ENCODE data around the gene TRAPPC2L.

Gene TRAPPC2L

GRCh38 chr16:88876942-88877526 is 20.1 kb downstream of the TRAPPC2L start:
- no peak for TF ChIP-seq ZFX (IDR thresholded peaks at IDR 0.05)
- no peak for TF ChIP-seq CTCF (conservative IDR thresholded peaks at IDR 0.05)
- no peak overlapping the region for H3K27ac ChIP-seq

GRCh38 chr16:88877564-88878289 is 20.8 kb downstream of the TRAPPC2L start:
- TF ChIP-seq ZFX (IDR thresholded peaks at IDR 0.05), result no peak
- TF ChIP-seq CTCF (conservative IDR thresholded peaks at IDR 0.05), result no peak
- no peak overlapping the region for H3K27ac ChIP-seq

- TF ChIP-seq ZFX (IDR thresholded peaks at IDR 0.05), result no peak
- no peak for TF ChIP-seq CTCF (conservative IDR thresholded peaks at IDR 0.05)
- no peak overlapping the region for H3K27ac ChIP-seq
Measured at GRCh38 chr16:88878356-88878755, 21.4 kb downstream of the TRAPPC2L start.

- TF ChIP-seq ZFX (IDR thresholded peaks at IDR 0.05) (no peak), CTCF (conservative IDR thresholded peaks at IDR 0.05) (no peak)
- no peak overlapping the region for H3K27ac ChIP-seq
Measured at GRCh38 chr16:88878967-88879787, 22.2 kb downstream of the TRAPPC2L start.

- TF ChIP-seq ZFX (IDR thresholded peaks at IDR 0.05) (no peak), CTCF (conservative IDR thresholded peaks at IDR 0.05) (no peak)
- no peak overlapping the region for H3K27ac ChIP-seq
Measured at GRCh38 chr16:88879788-88880055, 22.8 kb downstream of the TRAPPC2L start.

- TF ChIP-seq ZFX (IDR thresholded peaks at IDR 0.05) (no peak), CTCF (conservative IDR thresholded peaks at IDR 0.05) (no peak)
- H3K27ac ChIP-seq, result no peak overlapping the region
Measured at GRCh38 chr16:88880226-88881006, 23.5 kb downstream of the TRAPPC2L start.

Measured in C4-2B (cell line).